Measurements from ENCODE around the gene EIF1AD.

EIF1AD gene

DNA sequence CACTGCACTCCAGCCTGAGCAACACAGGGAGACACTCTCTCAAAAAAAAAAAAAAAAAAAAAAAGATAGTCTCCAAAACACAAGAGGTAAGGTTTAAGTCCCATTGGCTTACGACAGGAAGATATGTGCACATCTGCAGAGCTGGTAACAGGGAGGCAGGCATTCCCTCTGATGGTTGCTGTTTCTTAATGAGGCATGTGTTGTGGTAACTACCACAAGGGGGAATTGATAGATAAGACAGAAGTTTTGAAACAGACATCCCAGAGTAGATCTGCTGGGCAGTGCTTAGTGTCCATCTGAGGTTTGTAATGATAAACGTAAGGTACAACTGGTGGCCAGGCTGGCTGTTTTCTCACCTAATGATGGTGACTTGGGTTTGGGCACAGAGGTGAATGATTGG, 4.7 kb downstream of the EIF1AD start:
- no peak for DNase-seq

DNA sequence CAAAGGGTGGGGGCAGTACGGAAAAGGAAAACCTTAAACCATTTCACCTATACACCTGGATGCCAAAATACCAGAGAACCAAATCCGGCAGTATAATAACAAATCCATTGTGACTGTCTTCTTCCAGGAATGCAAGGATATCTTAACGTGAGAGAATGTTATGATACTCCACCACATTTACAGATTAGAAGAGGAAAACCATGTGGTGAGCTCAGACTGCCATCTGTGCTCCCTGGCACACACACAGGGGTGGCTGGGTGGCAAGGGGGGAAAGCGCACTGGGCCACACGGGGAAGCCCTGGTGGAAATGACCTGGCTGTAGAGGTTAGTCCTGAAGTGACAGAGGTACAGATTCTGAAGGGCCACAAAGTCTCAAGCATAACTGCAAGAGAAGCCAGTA, 9.9 kb downstream of the EIF1AD start:
- no peak for DNase-seq

DNA sequence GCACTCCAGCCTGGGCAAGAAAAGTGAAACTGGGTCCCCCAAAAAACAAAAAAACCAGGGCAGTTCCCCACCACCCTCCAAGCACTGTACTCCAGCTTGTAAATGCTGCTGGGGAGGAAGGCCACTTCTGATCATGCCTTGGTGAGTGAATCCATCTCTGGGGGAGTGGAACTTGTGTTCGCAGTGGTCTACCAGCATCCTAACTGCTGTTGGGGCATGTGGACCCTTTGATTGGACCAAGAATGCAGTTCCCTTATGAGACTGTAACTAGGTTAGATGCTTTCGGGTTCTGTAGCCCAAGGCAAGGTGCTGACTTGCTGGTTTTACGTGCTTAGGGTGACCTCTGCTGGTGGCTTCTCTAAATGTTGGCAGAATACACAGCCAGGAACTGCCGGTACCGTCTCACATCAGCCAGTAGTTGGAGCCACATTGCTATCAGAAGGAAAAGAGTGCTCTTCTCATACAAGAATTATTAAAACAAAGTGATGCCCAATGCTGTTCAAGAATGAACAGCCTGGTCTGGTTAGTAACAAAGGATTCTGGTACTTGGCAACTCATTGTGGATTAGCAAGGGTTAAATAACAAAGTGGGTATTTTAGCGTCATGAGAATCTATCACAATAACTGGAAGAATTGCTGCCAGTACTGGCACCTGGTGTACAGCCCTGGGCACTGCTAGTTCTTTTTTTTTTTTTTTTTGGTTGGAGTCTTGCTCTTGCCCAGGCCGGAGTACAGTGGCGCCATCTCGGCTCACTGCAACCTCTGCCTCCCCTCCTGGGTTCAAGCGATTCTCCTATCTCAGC, 13.0 kb downstream of the EIF1AD start:
- DNase-seq = peak; percentile 83

DNA sequence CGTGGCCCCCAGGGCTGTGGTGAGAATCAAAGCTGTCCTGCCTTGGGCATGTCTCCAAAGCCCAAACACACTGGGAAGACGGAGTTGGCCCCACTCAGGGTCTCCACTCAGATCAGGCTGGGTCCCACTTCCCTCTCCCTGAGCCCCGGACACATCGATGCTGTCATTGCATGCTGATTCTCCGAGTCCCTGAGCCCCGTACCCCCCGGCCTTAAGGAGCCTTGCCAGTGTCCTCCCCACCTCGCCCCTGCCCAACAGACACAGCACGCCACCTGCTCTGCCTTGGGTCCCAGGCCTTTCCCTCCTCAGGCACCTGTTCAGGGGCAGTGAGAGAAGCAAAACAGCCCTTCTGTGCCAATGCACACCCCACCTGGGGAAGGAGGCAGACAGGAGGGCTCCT, 14.6 kb downstream of the EIF1AD start:
- DNase-seq = no peak

DNA sequence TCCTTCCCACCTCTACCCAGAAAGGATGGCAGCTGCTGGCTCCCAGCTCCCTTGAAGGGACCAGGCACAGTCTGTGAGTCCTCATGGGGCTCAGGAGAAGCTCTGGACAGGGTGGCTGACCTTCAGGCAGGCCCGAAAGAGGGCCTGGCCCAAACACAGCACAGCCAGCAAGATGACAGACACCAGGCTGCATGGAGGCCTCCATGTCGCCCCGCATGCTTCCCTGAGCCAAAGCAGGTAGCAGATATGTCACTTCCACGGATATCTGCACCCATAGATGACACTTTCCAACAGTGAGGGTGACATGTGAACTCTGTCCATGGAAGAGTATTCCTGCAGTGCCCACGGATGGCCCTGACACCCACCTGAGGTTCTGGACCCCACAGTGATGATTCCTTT, 18.4 kb downstream of the EIF1AD start:
- no peak for DNase-seq

DNA sequence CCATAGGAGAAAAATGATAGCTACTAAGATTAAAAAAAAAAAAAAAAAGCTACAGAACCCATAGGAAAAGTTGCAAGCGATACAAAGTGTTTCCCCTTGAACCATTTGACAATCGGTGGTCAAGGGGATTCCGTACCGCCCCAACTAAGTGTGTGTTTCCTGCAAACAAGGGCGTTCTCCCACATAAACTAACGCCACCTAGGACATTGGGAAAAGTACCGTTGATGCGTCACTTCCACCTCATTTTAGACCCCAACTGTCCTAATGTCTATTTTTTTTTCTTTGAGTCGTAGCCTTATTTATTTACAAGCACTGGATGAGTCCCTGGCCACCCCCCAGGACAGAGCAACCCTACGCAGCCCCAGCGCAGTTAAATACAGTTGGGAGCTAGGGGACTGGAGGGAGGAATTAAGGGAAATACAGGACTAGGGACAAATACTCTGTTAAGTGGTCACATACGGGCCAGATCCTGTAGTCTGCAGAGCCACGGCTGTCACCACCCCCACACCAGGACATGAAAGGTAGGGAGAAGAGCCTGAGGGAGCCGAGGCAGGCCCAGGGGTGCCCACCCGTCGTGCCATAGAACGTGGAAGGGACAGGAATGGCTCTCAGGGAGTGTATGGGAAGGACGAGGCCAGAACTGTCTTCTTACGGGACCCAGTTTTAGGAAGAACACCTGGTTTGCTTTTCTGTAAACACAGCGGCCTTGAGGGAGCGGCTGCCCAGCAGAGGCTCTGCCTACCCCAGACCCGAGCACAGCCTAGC, 19.0 kb downstream of the EIF1AD start:
- no peak for DNase-seq

DNA sequence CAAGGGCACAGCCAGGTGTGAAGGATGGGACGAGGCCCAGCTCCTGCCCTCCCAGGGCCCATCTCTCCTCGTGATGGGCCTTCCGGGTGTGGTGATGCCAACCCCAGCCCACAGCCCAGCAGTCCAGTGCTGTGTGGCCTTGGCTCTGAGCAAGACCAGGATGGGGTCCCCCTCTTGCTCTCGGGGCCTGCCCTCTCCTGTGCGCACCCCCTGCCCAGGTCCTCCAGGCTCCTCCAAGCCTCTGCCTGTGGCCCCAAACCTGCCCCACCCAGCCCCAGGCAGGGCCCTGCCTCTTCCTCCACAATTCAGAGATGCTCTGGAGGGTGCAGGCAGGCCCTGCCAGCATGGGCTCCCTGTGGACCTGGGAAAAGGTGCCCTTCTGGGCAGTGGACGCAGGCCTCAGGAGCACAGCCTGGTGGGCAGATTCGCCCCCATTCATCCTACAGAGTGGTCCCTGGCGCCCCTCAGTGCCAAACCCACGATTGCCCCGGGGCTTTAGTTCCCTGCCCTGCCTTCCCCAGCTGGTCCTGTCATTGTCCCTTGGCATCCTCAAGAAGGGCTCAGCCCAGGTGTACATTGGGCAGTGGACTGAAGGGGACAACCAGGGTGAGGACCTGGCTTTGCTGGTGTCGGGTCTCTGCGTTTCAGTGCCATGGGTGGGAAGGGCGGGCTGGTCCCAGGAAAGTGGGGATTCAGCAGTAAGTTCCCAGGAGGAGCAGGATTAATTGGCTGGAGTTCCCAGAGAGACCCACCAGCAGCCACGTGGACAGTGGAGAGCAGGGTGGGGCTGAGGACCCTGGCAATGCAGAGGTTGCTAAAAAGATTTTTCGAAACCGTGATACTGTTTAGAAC, 19.8 kb downstream of the EIF1AD start:
- DNase-seq = no peak

DNA sequence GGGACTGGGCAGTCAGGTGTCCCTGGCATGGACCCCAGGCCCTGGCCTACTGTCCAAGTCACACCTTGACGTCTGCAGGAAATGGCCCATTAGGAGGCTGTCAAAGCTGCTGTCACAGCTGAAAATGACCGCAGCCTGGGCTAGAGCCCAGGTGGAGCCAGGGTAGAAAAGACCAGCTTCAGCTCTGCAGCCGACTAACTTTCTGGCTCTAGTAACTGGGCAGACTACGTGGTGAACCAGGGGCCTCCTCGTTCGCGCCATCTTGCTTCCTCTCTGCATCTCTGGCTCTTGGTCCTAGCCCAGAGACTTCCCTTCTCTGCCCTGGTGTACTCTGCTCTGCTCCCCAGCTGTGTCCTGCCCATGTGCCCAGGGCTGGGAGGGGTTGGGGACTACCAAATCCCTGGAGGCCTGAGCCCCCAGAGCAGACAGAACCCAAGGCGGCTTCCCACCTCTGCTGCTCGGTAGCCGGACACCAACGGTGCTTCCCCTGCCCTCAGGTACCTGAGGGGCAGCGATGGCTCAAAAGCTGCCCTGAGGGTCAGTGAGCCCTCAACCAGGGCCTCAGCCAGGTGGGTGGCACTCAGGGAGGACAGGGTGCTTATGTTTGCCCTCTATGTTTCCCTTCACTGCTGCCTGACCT, 20.7 kb downstream of the EIF1AD start:
- no peak for DNase-seq

DNA sequence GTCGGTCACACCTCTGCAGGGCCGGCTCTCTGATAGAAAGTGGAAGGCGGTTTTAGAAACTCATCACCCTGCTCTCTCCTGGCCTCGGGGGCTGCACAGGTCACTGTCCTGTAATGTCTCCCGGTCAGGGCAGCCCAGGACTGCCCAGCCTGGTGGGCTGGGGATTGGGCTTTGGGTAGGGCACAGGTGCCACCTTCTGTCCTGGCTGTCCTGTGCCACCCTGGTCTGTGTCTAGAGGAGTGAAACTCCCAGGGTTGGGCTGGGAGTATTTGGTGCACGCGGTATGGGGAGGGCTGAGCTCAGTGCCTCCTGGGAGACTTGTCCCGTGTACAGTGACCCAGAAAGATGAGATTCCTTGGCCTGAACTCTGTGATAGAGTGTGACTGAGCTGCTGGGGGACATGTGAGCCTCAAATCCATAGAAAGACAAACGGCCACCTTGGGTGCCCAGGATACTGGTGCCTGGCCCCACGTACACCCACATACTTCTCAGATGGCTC, 22.6 kb downstream of the EIF1AD start:
- DNase-seq = no peak

DNA sequence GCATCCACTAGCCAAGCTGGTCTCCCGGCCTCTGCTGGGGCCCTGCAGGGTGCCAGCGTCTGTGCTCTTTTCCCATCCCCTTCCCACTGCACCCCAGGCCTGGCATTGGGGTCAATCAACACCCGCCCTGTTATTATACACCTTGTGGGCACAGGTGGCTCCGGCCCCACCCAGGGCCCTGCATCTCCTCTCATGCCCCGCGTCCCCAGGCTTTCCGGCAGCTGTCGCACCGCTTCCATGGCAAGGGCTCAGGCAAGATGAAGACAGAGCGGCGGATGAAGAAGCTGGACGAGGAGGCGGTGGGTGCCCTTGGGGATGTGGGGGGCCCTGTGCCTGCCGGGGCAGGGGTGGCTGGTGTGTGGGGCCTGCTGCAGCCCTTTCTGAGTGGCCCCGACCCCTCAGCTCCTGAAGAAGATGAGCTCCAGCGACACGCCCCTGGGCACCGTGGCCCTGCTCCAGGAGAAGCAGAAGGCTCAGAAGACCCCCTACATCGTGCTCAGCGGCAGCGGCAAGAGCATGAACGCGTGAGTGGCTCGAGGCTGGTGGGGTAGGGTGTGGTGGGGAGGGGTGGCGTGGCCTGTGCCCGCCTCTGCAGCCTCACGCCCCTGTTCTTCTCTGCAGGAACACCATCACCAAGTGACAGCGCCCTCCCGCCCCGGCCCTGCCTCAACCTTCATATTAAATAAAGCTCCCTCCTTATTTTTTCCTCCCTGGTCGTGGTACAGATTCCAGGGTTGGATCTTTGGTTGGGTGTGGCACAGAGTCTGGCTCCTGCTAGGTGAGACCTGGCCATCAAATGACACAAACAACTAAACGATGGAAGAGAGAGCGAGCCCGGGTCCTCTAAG, 23.3 kb downstream of the EIF1AD start:
- DNase-seq = no peak

DNA sequence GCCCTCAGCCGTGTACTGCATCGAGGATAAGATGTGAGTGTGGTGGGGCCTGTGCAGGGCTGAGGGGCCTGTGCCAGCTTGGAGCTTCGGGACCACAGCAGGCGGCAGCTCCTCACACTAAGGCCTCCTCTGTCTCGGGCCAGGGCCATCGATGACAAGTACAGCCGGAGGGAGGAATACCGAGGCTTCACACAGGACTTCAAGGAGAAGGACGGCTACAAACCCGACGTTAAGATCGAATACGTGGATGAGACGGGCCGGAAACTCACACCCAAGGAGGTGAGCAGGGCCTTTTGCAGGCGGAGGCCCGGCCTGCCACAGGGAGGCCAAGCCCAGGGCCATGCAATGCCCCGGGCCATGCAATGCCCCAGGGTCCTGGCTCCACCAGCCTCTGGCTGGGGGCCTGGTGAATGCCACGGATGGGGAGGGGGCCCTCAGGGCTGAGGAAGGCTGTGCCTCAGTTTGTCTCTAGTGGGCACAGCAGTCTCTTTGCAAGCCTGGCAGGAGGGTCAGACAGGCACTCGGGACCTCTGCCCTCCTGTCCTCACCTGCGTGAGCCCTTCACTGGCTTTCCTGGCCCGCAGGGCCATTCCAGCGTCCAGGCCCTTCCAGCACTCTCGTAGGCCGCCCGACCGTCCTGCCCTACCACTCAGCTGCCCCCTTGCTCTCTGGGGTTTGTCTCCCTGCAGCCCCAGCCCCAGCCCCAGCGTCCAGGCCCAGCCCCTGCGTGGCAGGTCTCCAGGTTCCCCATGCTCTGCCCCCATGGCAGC, 24.2 kb downstream of the EIF1AD start:
- no peak for DNase-seq

DNA sequence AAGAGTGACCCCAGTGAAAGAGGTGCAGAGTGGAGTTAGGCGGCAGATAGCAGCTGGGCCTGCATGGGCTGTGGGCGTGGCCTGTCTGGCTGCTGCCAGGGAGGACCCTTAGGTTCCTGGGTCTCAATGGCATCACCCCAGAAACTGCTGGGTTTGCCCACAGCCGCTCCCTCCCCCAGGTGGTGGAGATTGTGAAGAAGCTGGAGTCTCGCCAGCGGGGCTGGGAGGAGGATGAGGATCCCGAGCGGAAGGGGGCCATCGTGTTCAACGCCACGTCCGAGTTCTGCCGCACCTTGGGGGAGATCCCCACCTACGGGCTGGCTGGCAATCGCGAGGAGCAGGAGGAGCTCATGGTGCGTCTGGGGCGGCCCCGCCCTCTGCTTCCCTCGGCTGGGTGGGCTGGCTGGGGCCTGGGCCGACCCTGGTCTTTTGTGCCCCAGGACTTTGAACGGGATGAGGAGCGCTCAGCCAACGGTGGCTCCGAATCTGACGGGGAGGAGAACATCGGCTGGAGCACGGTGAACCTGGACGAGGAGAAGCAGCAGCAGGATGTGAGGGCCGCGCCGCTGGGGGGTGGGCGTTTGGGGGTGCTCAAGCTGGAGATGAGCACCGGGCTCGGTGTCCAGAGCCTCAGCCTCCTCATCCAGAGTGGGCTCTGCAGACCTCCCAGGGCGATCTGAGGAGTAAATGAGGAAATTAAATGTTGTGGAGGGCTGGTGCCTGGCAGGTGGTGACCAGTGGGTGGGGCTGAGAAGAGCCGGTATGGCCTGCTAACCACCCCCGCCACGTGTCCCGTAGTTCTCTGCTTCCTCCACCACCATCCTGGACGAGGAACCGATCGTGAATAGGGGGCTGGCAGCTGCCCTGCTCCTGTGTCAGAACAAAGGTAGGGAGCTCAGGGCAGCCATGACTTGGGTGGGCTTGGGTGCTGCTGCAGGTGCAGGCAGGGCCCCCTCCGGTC, 25.5 kb downstream of the EIF1AD start:
- DNase-seq = no peak

DNA sequence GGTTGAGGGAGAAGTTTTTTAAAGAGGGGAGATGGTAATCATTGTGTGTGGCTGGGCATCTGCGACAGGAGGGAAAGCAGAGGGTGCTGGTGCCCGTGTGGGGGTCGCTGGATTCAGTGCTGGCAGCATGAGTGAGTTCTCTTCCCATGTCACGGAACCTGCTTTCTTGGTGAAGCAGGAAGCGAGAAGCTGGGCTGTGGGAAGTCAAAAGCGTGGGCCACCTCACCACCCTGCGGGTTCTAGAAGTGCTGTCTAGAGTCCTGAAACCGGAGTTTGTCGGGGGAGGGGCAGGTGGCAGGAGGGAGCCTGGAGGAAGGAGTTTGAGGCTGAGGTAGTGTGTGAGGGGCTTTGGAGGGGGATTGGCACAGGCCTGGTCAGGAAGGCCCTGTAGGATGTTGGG, 26.2 kb downstream of the EIF1AD start:
- no peak for DNase-seq

DNA sequence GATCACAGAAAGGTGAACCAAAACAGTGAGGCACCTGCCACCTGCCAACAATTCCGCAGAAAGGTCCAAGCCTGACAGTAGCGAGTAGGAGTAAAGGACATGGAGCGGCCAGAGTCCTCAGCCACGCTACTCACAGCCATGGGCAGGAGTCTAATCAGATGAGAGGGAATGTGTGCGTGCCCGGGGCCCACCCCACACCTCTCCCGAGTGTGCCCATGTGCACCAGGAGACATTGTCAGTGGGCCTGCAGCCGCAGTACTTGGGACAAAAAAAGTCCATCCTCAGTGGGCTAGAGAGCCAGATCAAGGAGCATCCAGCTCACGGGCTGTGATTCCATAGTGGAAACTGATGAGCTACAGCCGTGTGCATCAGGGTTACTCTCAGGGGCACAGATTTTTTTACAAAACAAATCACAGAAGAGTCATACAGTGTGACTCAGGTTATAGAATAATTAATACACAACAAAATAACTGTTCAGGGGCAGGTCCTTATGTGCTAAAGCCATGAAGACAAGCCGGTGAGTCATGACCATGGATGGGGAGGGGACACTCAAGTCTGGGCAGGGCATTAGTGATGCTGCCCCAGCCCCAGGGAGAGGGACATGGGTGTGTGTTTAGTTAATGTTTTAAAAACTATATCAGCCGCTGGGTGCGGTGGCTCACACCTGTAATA, 28.4 kb downstream of the EIF1AD start:
- DNase-seq = no peak

DNA sequence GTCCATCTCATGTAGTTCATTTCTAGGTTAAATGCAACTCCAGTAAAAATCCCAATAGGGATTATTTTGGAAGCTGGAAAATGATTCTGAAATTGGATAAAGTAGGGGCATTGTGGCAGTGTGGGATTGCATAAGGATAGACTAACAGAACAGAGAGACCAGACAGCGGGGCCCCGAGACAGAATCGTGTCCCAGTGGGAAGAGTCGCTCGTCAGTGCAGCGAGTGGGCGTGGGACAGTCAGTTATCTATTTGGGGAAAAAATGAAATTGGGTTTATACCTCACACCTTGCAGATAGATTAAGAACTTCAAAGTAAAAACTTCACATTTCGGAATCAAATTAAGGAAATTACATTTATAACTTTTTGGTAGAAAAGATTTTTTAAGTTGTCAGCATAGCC, 29.8 kb downstream of the EIF1AD start:
- no peak for DNase-seq

DNA sequence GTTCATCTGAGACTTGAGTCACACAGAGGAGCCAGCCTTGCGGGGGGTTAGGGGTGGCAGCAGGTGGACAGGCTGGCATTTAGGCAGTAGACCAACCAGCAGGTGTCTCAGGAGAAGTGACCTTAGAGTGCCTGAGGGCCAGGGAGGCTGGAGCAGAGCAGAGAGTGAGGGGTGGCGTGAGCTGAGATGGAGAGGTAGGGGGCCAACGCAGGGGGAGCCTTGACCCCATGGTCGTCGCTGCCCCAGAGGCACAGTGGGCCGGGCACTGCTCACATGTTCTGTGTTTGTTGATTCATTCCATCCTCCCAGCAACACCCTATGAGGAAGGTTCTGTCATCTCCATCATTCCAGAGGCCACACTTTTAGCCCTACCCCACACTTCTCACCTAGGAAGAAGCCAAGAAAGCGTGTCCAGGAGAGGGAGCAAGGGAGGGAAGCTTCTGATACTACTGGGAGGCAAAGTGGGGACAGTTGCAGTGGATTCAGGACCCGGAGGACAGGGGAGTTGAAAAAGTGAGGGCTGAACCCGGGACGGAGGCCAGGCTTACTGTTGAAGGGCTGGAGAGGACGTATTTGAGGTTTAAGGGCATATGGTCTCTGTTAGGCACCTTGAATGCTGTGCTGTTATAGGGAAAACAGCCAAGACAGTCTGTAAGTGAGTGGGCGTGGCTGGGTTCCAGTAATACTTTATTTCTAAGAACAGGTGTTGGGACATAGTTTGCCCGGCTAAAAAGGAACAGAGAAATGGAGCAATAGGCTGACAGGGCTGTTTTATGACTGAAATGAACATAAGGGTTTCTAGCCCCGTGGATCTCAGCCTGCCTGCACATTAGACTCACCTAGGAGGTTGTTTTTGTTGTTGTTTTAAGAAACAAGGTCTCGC, 33.1 kb downstream of the EIF1AD start:
- no peak for DNase-seq

DNA sequence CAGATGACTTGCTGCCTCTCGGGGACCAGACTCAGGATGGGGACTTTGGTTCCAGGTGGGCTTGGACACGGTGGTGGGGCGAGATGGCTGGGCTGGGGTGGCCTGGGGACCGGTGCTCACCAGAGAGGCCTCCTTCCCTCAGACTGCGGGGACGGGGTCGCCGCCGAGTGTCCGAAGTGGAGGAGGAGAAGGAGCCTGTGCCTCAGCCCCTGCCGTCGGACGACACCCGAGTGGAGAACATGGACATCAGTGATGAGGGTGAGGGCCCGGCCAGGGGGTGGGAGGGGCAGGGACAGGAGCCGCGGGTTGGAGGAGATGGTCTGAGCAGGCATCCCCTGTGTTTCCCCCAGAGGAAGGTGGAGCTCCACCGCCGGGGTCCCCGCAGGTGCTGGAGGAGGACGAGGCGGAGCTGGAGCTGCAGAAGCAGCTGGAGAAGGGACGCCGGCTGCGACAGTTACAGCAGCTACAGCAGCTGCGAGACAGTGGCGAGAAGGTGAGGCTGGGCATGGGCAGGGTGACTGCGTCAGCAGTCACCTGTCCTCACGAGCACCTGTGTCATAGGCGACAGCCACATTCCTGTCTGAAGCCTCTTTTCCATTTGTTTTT, 34.5 kb downstream of the EIF1AD start:
- DNase-seq = no peak

All from NCI-H2029 treated with DMSO at 0.1 percent for 48 hours (cell line).